HFF-Myc (cell line): ENCODE results near the gene LRRTM4.

Experiments used
- DNase-seq: peaks from one replicate; pipeline ENCODE4 v3.0.0-alpha.2; 2011; ENCODE audit warnings: low read depth; ENCODE audit errors: extremely low read depth
- H3K4me3 ChIP-seq: replicated peaks from 2 replicates; pipeline ENCODE4 v1.5.1; 2011; ENCODE audit warnings: low read depth, mild to moderate bottlenecking, control low read depth, low read length
- TF ChIP-seq, protein P1 (sequence below): IDR thresholded peaks from 2 replicates; pipeline ENCODE4 v1.5.1; 2012; ENCODE audit warnings: mild to moderate bottlenecking, low read depth, low read length, control low read depth; ENCODE audit errors: missing control alignments

The LRRTM4 gene

DNA sequence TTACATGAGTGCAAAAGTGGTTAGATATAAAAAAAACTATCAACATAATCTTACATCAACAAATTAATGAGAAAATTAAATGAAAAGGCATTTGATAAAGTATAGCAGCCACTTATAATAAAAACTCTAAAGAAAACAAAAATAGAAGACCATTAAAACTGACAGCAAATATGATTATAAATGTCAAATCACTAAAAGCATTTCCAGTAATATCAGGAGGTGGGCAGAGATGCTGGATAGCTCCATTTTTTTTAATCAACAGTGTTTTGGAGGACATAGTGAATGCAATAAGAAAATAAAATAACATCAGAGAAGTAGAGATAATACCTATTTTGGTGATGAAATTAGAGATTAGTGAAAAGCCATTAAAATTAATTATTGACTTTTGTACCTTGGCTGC, 173.4 kb downstream of the LRRTM4 start:
- DNase-seq = no peak
- TF ChIP-seq, protein P1, sequence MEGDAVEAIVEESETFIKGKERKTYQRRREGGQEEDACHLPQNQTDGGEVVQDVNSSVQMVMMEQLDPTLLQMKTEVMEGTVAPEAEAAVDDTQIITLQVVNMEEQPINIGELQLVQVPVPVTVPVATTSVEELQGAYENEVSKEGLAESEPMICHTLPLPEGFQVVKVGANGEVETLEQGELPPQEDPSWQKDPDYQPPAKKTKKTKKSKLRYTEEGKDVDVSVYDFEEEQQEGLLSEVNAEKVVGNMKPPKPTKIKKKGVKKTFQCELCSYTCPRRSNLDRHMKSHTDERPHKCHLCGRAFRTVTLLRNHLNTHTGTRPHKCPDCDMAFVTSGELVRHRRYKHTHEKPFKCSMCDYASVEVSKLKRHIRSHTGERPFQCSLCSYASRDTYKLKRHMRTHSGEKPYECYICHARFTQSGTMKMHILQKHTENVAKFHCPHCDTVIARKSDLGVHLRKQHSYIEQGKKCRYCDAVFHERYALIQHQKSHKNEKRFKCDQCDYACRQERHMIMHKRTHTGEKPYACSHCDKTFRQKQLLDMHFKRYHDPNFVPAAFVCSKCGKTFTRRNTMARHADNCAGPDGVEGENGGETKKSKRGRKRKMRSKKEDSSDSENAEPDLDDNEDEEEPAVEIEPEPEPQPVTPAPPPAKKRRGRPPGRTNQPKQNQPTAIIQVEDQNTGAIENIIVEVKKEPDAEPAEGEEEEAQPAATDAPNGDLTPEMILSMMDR = no peak
- H3K4me3 ChIP-seq = no peak overlapping the region

DNA sequence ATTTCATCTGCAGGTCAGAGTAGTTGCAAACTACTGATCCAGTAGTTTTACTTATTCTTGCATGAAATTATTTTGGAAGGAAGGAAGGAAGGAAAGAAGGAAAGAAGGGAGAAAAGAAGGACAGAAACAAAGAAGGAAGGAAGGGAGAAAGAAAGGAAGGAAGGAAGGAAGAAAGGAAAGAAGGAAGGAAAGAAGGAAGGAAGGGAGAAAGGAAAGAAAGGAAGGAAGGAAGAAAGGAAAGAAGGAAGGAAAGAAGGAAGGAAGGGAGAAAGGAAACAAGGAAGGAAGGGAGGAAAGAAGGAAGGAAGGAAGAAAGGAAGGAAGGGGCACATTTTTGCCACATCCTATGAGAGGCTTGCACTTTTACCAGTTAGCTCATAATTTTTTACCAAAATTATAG, 186.2 kb downstream of the LRRTM4 start:
- no peak overlapping the region for H3K4me3 ChIP-seq
- TF ChIP-seq, protein P1 = no peak
- no peak for DNase-seq

DNA sequence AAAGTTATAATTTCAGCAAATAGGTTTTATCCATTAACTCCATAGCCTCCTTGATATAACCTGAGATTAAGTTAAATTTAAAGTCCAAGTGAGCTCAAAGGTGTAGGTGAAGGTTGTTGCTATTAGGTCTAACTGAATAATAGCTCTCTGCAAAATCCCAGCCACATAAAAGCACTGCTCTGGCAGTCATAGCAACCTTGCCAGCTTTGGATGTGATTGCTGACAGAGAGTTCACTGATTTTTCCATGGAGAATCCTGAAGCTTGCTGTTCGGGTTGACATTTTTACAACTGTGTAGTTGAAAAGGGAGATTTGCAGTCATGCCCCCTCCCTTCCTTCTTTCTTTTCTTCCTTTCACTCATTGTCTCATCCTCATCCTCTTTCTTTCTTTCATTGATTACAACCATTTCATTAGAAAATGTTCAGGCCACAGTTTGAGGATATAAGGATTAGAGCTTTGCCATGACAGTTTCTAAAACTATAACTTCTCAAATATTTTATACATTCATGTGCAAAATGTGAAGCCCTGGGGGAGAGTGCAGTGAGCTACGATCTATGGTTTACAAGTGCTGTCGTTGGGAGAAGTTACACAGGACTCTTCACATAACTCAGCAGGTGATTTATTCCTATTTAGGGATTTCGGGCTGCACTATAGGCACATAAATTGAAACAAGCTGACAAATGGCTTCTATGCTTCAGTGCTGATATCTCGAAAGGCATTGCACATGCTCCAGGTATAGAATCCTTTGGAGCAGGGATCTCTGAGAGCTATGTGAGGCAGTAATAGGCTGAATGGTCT, 193.8 kb downstream of the LRRTM4 start:
- no peak for DNase-seq
- TF ChIP-seq, protein P1 = no peak
- no peak overlapping the region for H3K4me3 ChIP-seq

DNA sequence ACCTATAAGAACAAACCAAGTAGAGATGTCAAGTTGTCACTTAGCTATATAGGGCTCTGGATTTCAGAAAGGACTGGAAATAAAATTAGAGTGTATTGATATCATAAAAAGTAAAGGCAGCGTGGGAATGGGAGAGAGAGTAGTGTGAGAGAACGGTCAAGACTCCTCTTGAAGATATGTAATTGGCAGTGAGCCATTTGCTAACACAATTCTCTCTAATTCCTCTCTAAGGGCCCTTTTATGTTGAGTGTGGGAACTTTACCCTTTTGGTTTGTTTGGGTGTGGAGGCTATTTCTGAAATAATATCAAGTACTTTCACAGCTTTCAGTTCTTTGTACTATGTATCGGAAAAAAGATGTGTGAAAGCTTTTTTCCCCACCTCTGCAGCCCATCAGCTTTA, 196.8 kb downstream of the LRRTM4 start:
- TF ChIP-seq, protein P1 = no peak
- no peak for DNase-seq
- no peak overlapping the region for H3K4me3 ChIP-seq

DNA sequence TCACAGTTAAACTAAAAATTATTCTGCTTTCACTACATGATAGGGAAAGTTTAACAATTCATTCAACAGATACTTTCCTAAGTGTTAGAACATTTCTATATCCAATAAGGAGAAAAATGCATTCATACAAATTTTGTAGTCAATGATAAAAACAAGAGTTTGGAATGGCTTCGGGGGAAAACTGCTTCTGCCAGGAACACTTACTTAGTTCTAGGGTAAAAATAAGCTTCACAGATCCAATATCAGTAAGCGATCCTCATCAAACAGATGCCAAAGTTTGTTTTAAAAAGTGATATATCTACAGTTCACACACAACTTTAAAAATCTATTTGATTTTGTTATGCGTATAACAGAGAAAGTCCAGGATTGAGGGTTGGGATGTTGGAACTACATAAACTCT, 199.7 kb downstream of the LRRTM4 start:
- no peak for DNase-seq
- TF ChIP-seq, protein P1 = no peak
- H3K4me3 ChIP-seq = no peak overlapping the region

DNA sequence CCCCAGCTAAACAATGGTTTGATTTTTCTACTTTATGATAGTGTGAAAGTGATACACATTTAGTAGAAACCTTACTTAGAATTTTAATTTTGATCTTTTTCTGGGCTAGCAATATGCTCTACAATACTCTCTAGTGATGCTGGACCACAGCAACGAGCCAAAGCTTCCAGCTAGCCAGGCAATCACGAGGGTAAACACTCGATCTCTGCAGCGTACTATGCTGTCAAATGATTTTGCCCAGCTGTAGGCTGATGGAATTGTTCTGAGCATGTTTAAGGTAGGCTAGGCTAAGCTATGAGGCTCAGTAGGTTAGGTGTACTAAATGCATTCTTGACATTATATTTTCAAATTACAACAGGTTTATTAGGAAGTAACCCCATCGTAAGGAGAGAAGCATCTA, 207.5 kb downstream of the LRRTM4 start:
- DNase-seq = no peak
- no peak overlapping the region for H3K4me3 ChIP-seq
- TF ChIP-seq, protein P1 = no peak

DNA sequence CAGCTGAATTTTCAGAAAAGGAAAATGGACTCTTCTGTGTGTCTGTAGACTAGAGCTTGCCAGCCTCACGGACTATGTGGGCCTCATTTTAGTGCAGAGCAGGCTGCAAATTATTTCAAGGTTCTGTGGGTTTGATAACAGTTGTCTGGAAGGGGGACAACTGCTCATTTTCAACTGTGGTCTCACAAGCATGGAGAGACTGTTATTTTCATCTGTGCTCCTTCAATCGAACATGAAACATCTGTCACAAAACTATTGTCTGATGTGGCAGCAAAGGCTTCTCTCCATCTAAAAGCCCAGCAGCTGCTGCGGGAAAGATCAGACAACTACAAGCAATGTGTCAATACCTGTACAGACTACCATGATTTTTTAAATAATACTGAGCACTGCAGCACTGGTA, 211.8 kb downstream of the LRRTM4 start:
- TF ChIP-seq, protein P1 = no peak
- no peak for DNase-seq
- no peak overlapping the region for H3K4me3 ChIP-seq
